C4-2B (cell line): ENCODE results near the gene GATAD2A.

Experiments
- ZFX ChIP-seq: fragments of 450-650 bp; IDR thresholded peaks from 2 replicates; pipeline ENCODE4 v1.6.1; 2017
- TF ChIP-seq, protein P1 (sequence below): fragments of 450-650 bp; conservative IDR thresholded peaks from 2 replicates; pipeline ENCODE4 v1.5.1; 2017; ENCODE audit warnings: mild to moderate bottlenecking

- TF ChIP-seq, protein P1, sequence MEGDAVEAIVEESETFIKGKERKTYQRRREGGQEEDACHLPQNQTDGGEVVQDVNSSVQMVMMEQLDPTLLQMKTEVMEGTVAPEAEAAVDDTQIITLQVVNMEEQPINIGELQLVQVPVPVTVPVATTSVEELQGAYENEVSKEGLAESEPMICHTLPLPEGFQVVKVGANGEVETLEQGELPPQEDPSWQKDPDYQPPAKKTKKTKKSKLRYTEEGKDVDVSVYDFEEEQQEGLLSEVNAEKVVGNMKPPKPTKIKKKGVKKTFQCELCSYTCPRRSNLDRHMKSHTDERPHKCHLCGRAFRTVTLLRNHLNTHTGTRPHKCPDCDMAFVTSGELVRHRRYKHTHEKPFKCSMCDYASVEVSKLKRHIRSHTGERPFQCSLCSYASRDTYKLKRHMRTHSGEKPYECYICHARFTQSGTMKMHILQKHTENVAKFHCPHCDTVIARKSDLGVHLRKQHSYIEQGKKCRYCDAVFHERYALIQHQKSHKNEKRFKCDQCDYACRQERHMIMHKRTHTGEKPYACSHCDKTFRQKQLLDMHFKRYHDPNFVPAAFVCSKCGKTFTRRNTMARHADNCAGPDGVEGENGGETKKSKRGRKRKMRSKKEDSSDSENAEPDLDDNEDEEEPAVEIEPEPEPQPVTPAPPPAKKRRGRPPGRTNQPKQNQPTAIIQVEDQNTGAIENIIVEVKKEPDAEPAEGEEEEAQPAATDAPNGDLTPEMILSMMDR = no peak
- no peak for TF ChIP-seq ZFX
These were observed 101.1 kb downstream of the GATAD2A start for GRCh38 chr19:19506592-19506991.
